Measurements from ENCODE around the gene ZDHHC17.
A peak's percentile ranks its signal among the peaks of the same experiment; 100 is the strongest.

The ZDHHC17 gene

GRCh38 chr12:76784600-76785051 lies 20.7 kb downstream of the ZDHHC17 start:
- no peak for TF ChIP-seq CTCF (IDR thresholded peaks at IDR 0.05; ENCODE audit: control insufficient read depth, extremely low read depth, insufficient read depth)
- no peak for DNase-seq (ENCODE audit: low read depth)
- H3K4me3 ChIP-seq (ENCODE audit: low read depth, low read length) = no peak overlapping the region

- DNase-seq (ENCODE audit: low read depth) = no peak
- no peak for TF ChIP-seq CTCF (IDR thresholded peaks at IDR 0.05; ENCODE audit: control insufficient read depth, extremely low read depth, insufficient read depth)
- H3K4me3 ChIP-seq (ENCODE audit: low read depth, low read length) = no peak overlapping the region
Measured at GRCh38 chr12:76785407-76785806, 21.5 kb downstream of the ZDHHC17 start.

GRCh38 chr12:76786986-76787385 lies 23.1 kb downstream of the ZDHHC17 start:
- no peak for TF ChIP-seq CTCF (IDR thresholded peaks at IDR 0.05; ENCODE audit: control insufficient read depth, extremely low read depth, insufficient read depth)
- no peak for DNase-seq (ENCODE audit: low read depth)
- no peak overlapping the region for H3K4me3 ChIP-seq (ENCODE audit: low read depth, low read length)

GRCh38 chr12:76787689-76788088 lies 23.8 kb downstream of the ZDHHC17 start:
- TF ChIP-seq CTCF (IDR thresholded peaks at IDR 0.05; ENCODE audit: control insufficient read depth, extremely low read depth, insufficient read depth) = no peak
- no peak overlapping the region for H3K4me3 ChIP-seq (ENCODE audit: low read depth, low read length)
- no peak for DNase-seq (ENCODE audit: low read depth)

- no peak overlapping the region for H3K4me3 ChIP-seq (ENCODE audit: low read depth, low read length)
- no peak for DNase-seq (ENCODE audit: low read depth)
- no peak for TF ChIP-seq CTCF (IDR thresholded peaks at IDR 0.05; ENCODE audit: control insufficient read depth, extremely low read depth, insufficient read depth)
Measured at GRCh38 chr12:76789335-76790050, 25.6 kb downstream of the ZDHHC17 start.

GRCh38 chr12:76790564-76791552 lies 26.9 kb downstream of the ZDHHC17 start:
- no peak overlapping the region for H3K4me3 ChIP-seq (ENCODE audit: low read depth, low read length)
- peak; percentile 46 for TF ChIP-seq CTCF (IDR thresholded peaks at IDR 0.05; ENCODE audit: control insufficient read depth, extremely low read depth, insufficient read depth)
- no peak for DNase-seq (ENCODE audit: low read depth)

Measured in LNCaP clone FGC (cell line).